HCT116 (cell line): Measurements from ENCODE around the gene PDSS2.

Experiments used
- POLR2AphosphoS5 ChIP-seq: IDR thresholded peaks from 2 replicates; pipeline ENCODE4 v1.6.1; 2011; ENCODE audit warnings: mild to moderate bottlenecking, low read depth, low read length, moderate library complexity
- TF ChIP-seq, protein P1 (sequence below), 3 experiments: fragments of 200-600 bp in 1 of 3; sonication (generic) in 1 of 3; IDR thresholded peaks in 2 of 3; conservative IDR thresholded peaks in 1 of 3; 2 replicates each; pipeline ENCODE4 v1.5.1; 2012 to 2017; ENCODE audit warnings: low read depth in 2 of 3, low read length in 2 of 3, antibody characterized with exemption in 1 of 3, borderline replicate concordance in 1 of 3, control low read depth in 1 of 3, mild to moderate bottlenecking in 1 of 3, mixed read lengths in 1 of 3, mixed run types in 1 of 3, moderate library complexity in 1 of 3; ENCODE audit not compliant: insufficient read depth in 1 of 3

DNA sequence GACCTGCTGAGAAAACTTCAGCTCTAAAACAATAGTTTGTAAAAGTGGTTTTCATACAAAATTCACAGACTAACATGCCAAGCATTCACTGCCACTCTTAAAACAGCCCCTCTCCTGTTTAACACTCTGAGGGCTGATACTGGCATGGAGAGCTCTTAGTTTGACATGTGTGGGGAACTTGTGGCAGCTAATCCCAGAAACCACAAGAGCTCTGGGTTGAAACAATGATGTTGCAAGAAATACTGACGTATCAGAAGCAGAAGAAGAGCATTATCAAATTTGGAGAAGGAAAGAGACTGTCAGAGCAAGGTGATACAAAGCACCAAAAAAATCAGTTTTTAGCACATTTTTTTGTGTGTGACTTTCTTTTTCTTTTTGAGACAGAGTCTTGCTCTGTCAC, 349.2 kb downstream of the PDSS2 start:
- TF ChIP-seq, protein P1, sequence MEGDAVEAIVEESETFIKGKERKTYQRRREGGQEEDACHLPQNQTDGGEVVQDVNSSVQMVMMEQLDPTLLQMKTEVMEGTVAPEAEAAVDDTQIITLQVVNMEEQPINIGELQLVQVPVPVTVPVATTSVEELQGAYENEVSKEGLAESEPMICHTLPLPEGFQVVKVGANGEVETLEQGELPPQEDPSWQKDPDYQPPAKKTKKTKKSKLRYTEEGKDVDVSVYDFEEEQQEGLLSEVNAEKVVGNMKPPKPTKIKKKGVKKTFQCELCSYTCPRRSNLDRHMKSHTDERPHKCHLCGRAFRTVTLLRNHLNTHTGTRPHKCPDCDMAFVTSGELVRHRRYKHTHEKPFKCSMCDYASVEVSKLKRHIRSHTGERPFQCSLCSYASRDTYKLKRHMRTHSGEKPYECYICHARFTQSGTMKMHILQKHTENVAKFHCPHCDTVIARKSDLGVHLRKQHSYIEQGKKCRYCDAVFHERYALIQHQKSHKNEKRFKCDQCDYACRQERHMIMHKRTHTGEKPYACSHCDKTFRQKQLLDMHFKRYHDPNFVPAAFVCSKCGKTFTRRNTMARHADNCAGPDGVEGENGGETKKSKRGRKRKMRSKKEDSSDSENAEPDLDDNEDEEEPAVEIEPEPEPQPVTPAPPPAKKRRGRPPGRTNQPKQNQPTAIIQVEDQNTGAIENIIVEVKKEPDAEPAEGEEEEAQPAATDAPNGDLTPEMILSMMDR (IDR thresholded peaks at IDR 0.05 in 2 of 3, conservative IDR thresholded peaks at IDR 0.05 in 1 of 3; ENCODE audit: borderline replicate concordance in 1 of 3, insufficient read depth in 1 of 3, low read depth in 2 of 3, low read length in 2 of 3): no peak
- no peak for TF ChIP-seq POLR2AphosphoS5
